GM12878 (cell line): Measurements from ENCODE around the gene ANO10. TPM values are rescaled to one million over a fixed set of nuclear protein-coding genes. Genes with fewer than 3 reads are reported as not detected.

Experiments used
- ATAC-seq: fragments of 200-7000 bp; cut with Tn5 transposase; 3 replicates; pipeline ENCODE4 v1.9.1; 2020; ENCODE audit warnings: mild to moderate bottlenecking, moderate library complexity
- BruUV-seq: library from RNA; stranded (reverse); fragments of 400-500 nt; replicated peaks from 2 replicates; lab custom pipeline; 2021; lab: Mats Ljungman, UMichigan
- CTCF ChIA-PET: fragments of 300-600 bp; sonication (Branson Sonifier 250); formaldehyde crosslinking; extraction: SDS; loops from one replicate; lab custom pipeline; 2021; ENCODE audit warnings: inconsistent platforms; lab: Yijun Ruan, JAX
- POLR2A ChIA-PET: fragments of 350-600 bp; formaldehyde crosslinking; extraction: SDS; loops from one replicate; lab custom pipeline; 2021; ENCODE audit warnings: inconsistent platforms; lab: Charles Lee
- RAD21 ChIA-PET: fragments of 300-600 bp; sonication (Branson Sonifier 250); formaldehyde crosslinking; loops from one replicate; lab custom pipeline; 2023; ENCODE audit warnings: antibody characterized with exemption; ENCODE audit not compliant: unreplicated experiment; lab: Charles Lee
- SMC1A ChIA-PET: fragments of 300-600 bp; sonication (Branson Sonifier 250); formaldehyde crosslinking; loops from one replicate; lab custom pipeline; 2023; ENCODE audit not compliant: unreplicated experiment, uncharacterized antibody; lab: Charles Lee
- DNase-seq: peaks from one replicate; pipeline ENCODE4 v3.0.0-alpha.2; 2011; ENCODE audit warnings: low read depth, low spot score
- FAIRE-seq: peaks from 3 replicates; lab custom pipeline; 2011; peaks lifted over from hg19 to GRCh38; lab: Jason Lieb, UNC
- H2AFZ ChIP-seq: 2 replicates; pipeline ENCODE4 v1.6.0; 2011; ENCODE audit warnings: low read depth, low read length, control low read depth; ENCODE audit not compliant: control insufficient read depth
- H3K27ac ChIP-seq: 2 replicates; pipeline ENCODE4 v1.5.1; 2011; ENCODE audit warnings: control low read depth; ENCODE audit not compliant: control insufficient read depth, insufficient read depth
- H3K27me3 ChIP-seq, 2 experiments: replicated peaks in 1 of 2; 2 replicates each; pipeline versions ENCODE4 v1.6.0 to v1.6.1; 2011; ENCODE audit warnings: low read length in 1 of 2; ENCODE audit not compliant: control insufficient read depth in 2 of 2, insufficient read depth in 2 of 2
- H3K36me3 ChIP-seq, 2 experiments: 2 replicates each; pipeline ENCODE4 v1.5.1; 2011; ENCODE audit warnings: low read length in 1 of 2; ENCODE audit not compliant: control insufficient read depth in 2 of 2, insufficient read depth in 2 of 2
- H3K4me1 ChIP-seq: 2 replicates; pipeline ENCODE4 v1.6.1; 2011; ENCODE audit warnings: mild to moderate bottlenecking, low read length, moderate library complexity, mixed read lengths; ENCODE audit not compliant: control insufficient read depth, insufficient read depth
- H3K4me2 ChIP-seq: 2 replicates; pipeline ENCODE4 v1.6.0; 2011; ENCODE audit warnings: control low read depth; ENCODE audit not compliant: control insufficient read depth, insufficient read depth
- H3K4me3 ChIP-seq: fragments of 200-600 bp; sonication (generic); 2 replicates; pipeline ENCODE4 v1.5.1; 2016
- H3K79me2 ChIP-seq: 2 replicates; pipeline ENCODE4 v1.6.0; 2011; ENCODE audit warnings: low read length; ENCODE audit not compliant: control insufficient read depth, insufficient read depth
- H3K9ac ChIP-seq: 2 replicates; pipeline ENCODE4 v1.8.0; 2011; ENCODE audit warnings: low read length, control low read depth, mixed read lengths; ENCODE audit not compliant: control insufficient read depth, insufficient read depth
- H3K9me3 ChIP-seq: replicated peaks from 3 replicates; pipeline ENCODE4 v1.5.1; 2011; ENCODE audit warnings: mild to moderate bottlenecking, low read length; ENCODE audit not compliant: control insufficient read depth, insufficient read depth
- H4K20me1 ChIP-seq: 2 replicates; pipeline ENCODE4 v1.6.0; 2011; ENCODE audit not compliant: control insufficient read depth, insufficient read depth
- BACH1 ChIP-seq: fragments of 450-650 bp; IDR thresholded peaks from 2 replicates; pipeline ENCODE4 v1.6.1; 2017; ENCODE audit warnings: mild to moderate bottlenecking, borderline replicate concordance
- BCL11A ChIP-seq: IDR thresholded peaks from 2 replicates; pipeline ENCODE4 v1.6.1; 2011; ENCODE audit warnings: low read depth, low read length
- E4F1 ChIP-seq: fragments of 450-650 bp; IDR thresholded peaks from 2 replicates; pipeline ENCODE4 v1.6.1; 2018; ENCODE audit warnings: borderline replicate concordance, mild to moderate bottlenecking; ENCODE audit not compliant: partially characterized antibody
- POLR2A ChIP-seq: IDR thresholded peaks from 2 replicates; pipeline ENCODE4 v1.6.1; 2011; ENCODE audit warnings: low read depth, mild to moderate bottlenecking, low read length
- POU2F2 ChIP-seq: IDR thresholded peaks from 3 replicates; pipeline ENCODE4 v1.6.1; 2011; ENCODE audit warnings: low read depth, mild to moderate bottlenecking, low read length, borderline replicate concordance
- RELA ChIP-seq: fragments of 450-650 bp; IDR thresholded peaks from 2 replicates; pipeline ENCODE4 v1.8.0; 2014; ENCODE audit warnings: borderline replicate concordance; ENCODE audit not compliant: partially characterized antibody
- RELB ChIP-seq: fragments of 450-650 bp; IDR thresholded peaks from 2 replicates; pipeline ENCODE4 v1.6.1; 2017; ENCODE audit warnings: low read depth, mild to moderate bottlenecking, moderate library complexity
- REST ChIP-seq: IDR thresholded peaks from 2 replicates; pipeline ENCODE4 v1.6.1; 2012; ENCODE audit warnings: mild to moderate bottlenecking, low read depth, low read length
- SUPT20H ChIP-seq: IDR thresholded peaks from 2 replicates; pipeline ENCODE4 v1.6.1; 2011; ENCODE audit warnings: low read depth, mild to moderate bottlenecking, low read length, moderate library complexity, borderline replicate concordance; ENCODE audit not compliant: control insufficient read depth
- ZNF592 ChIP-seq: fragments of 450-650 bp; IDR thresholded peaks from 2 replicates; pipeline ENCODE4 v1.6.1; 2017; ENCODE audit warnings: mild to moderate bottlenecking, moderate library complexity
- WGBS: methylation state at CpG from one replicate; pipeline ENCODE4 v1.1.6; 2016; ENCODE audit warnings: low lambda C conversion rate; ENCODE audit not compliant: insufficient replicate concordance, insufficient coverage; ENCODE audit errors: missing lambda C conversion rate; 5-methylcytosine and 5-hydroxymethylcytosine counted together
- in situ Hi-C: fragments of 300-500 bp; cut with MboI; formaldehyde crosslinking; loops from 9 replicates; pipeline ENCODE4 v1.14.3; 2018; ENCODE audit warnings: mixed read lengths
- intact Hi-C: fragments of 100-400 bp; cut with micrococcal nuclease; formaldehyde crosslinking; loops from one replicate; pipeline ENCODE4 v1.14.2; 2022; ENCODE audit not compliant: unreplicated experiment
- polyA plus RNA-seq, 11 experiments: library from polyadenylated mRNA; depleted of rRNA in 4 of 11; unstranded in 6 of 11; stranded (reverse) in 5 of 11; fragments of >200 nt; fragmentation: Nextera tagmentation in 4 of 11; fragmentation: Illumina TruSeq in 1 of 11; extraction: Ambion mirVana in 4 of 11; extraction: Trizol in 1 of 11; gene quantifications; 1 replicate in 1 of 11; 2 replicates in 10 of 11; pipeline versions ENCODE4 v1.2.1 to v1.2.3, GENCODE V29; 2011 to 2016; ENCODE audit warnings: inconsistent platforms in 2 of 11, missing spikeins in 2 of 11, low read depth in 1 of 11
- total RNA-seq, 4 experiments: library from RNA; depleted of rRNA in 3 of 4; stranded (reverse); fragments of >200 nt in 3 of 4; fragmentation: Illumina TruSeq in 1 of 4; extraction: Trizol in 1 of 4; gene quantifications; 2 replicates each; pipeline versions ENCODE4 v1.2.1 to v1.2.3, GENCODE V29; 2013 to 2021

Gene ANO10
- total and polyA plus RNA-seq, 10 of the 15 experiments (the other 5 are each of a cell fraction or from before 2014, with no cell fraction given) = 0.29 to 21.9 (median 1.6) TPM

GRCh38 chr3:43413676-43414368 is 208.0 kb downstream of the ANO10 start (continued):
- TF ChIP-seq RELB (no peak), SUPT20H (no peak), REST (no peak), RELA (no peak), BCL11A (no peak)
- TF ChIP-seq, all 136 proteins: peak for 0

- no peak overlapping the region for H3K4me2 ChIP-seq
- ChIA-PET SMC1A (interaction anchor here (0.8 to 1.4 kb wide), 4 partner anchors 8 to 22 kb away, joined by 3 to 4 read pairs (median 3); no protein-coding TSS in a partner anchor), CTCF (interaction anchor here (1.3 kb wide), 1 partner anchor 10 kb away, joined by 3 read pairs; no protein-coding TSS in a partner anchor)
- TF ChIP-seq ZNF592 (no peak), POLR2A (no peak), E4F1 (no peak), BACH1 (no peak), POU2F2 (no peak)
Measured at GRCh38 chr3:43411429-43411828, 210.4 kb downstream of the ANO10 start.

More at GRCh38 chr3:43411429-43411828, 210.4 kb downstream of the ANO10 start:
- RAD21 ChIA-PET = no interaction called here
- no peak overlapping the region for H3K4me3 ChIP-seq
- no TSS peak for BruUV-seq
- 91% methylated on average over 1 of the region's 1 CpG for WGBS
- H4K20me1 ChIP-seq = no peaks in the 10 kb centered on the region
- POLR2A ChIA-PET = no interaction called here
- in situ Hi-C loops (no loop called here), intact Hi-C loops (no loop called here)
- H3K36me3 ChIP-seq = no peaks in the 10 kb centered on the region
- no peak overlapping the region for H3K9ac ChIP-seq
- no peak overlapping the region for H2AFZ ChIP-seq
- H3K4me1 ChIP-seq = no peaks in the 10 kb centered on the region
- DNase-seq = no peak
- FAIRE-seq = no peak
- no peaks in the 10 kb centered on the region for H3K27me3 ChIP-seq
- no peak for ATAC-seq
- no peak overlapping the region for H3K27ac ChIP-seq
- H3K9me3 ChIP-seq = no peaks in the 10 kb centered on the region
- H3K79me2 ChIP-seq = no peaks in the 10 kb centered on the region
